Heart left ventricle (tissue), 13 donors: ENCODE results near the gene CENPH.

Source experiments
- POLR2A ChIP-seq, 2 donors: fragments of 450-650 bp; IDR thresholded peaks; one replicate each; pipeline ENCODE4 v1.6.1; 2017; ENCODE audit warnings: antibody characterized with exemption in 2 of 2, mild to moderate bottlenecking in 2 of 2, moderate library complexity in 2 of 2
- TF ChIP-seq, protein P1 (sequence below), 12 donors: fragments of 200-600 bp; sonication (generic) in 4 of 12; IDR thresholded peaks; one replicate each; pipeline versions ENCODE4 v1.5.0 to v1.8.0; 2018 to 2022; ENCODE audit warnings: antibody characterized with exemption in 12 of 12, mild to moderate bottlenecking in 5 of 12
- donor health status: ischemic (EF 13 %, LVEDD 7.1; RV severe dilation, severe dysfunction).
- donor health status: DM: no; HTN: yes; CAD: no.
- donor health status: DM: no; HTN: no; CAD: no.
- donor health status: ischemic (EF 25% LVEDD 6.9; RV normal size, moderate dysfunction).
- donor health status: ischemic (EF 25% LVEDD 5.7; RV mildly dilated, moderate dysfunction).
- donor health status: ischemic (EF 35%, LVEDD 5.7; RV mildly dilated, moderate dysfunction).
- donor health status: nonischemic (EF 11% LVEDD 7.7; RV severe dilation, severe dysfunction).
- donor health status: DM: yes; HTN: yes; CAD: no.
- donor health status: PGD.
- donor health status: ischemic (EF 29% LVEDD 5.4; RV normal size, mild dysfunction).
- donor health status: nonischemic (EF 23%, LVEDD 6.1; RV moderate dilation, normal function).

DNA sequence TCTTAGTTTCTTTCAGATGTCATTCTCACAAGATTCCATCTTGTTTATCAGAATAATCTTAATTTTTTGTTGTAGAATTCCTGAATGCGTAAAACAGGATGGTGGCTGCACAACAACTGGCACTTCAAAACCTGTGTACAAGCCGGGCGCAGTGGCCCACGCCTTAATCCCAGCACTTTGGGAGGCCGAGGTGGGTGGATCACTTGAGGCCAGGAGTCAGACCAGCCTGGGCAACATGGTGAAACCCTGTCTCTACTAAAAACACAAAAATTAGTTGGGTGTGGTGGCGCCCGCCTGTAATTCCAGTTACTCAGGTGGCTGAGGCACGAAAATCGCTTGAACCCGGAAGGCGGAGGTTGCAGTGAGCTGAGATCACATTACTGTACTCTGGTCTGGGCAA is 32.9 kb upstream of the CENPH start:
- TF ChIP-seq, protein P1, sequence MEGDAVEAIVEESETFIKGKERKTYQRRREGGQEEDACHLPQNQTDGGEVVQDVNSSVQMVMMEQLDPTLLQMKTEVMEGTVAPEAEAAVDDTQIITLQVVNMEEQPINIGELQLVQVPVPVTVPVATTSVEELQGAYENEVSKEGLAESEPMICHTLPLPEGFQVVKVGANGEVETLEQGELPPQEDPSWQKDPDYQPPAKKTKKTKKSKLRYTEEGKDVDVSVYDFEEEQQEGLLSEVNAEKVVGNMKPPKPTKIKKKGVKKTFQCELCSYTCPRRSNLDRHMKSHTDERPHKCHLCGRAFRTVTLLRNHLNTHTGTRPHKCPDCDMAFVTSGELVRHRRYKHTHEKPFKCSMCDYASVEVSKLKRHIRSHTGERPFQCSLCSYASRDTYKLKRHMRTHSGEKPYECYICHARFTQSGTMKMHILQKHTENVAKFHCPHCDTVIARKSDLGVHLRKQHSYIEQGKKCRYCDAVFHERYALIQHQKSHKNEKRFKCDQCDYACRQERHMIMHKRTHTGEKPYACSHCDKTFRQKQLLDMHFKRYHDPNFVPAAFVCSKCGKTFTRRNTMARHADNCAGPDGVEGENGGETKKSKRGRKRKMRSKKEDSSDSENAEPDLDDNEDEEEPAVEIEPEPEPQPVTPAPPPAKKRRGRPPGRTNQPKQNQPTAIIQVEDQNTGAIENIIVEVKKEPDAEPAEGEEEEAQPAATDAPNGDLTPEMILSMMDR (IDR thresholded peaks at IDR 0.05), result no peak
- TF ChIP-seq POLR2A (IDR thresholded peaks at IDR 0.05), result no peak
